HG03196 (cell line): Measurements from ENCODE around the gene COL15A1.
A peak's percentile ranks its signal among the peaks of the same experiment; 100 is the strongest.

Experiments used
- ATAC-seq: cut with Tn5 transposase; IDR thresholded peaks from one replicate; pipeline ENCODE4 v1.9.1; 2021; ENCODE audit not compliant: unreplicated experiment

COL15A1 gene

DNA sequence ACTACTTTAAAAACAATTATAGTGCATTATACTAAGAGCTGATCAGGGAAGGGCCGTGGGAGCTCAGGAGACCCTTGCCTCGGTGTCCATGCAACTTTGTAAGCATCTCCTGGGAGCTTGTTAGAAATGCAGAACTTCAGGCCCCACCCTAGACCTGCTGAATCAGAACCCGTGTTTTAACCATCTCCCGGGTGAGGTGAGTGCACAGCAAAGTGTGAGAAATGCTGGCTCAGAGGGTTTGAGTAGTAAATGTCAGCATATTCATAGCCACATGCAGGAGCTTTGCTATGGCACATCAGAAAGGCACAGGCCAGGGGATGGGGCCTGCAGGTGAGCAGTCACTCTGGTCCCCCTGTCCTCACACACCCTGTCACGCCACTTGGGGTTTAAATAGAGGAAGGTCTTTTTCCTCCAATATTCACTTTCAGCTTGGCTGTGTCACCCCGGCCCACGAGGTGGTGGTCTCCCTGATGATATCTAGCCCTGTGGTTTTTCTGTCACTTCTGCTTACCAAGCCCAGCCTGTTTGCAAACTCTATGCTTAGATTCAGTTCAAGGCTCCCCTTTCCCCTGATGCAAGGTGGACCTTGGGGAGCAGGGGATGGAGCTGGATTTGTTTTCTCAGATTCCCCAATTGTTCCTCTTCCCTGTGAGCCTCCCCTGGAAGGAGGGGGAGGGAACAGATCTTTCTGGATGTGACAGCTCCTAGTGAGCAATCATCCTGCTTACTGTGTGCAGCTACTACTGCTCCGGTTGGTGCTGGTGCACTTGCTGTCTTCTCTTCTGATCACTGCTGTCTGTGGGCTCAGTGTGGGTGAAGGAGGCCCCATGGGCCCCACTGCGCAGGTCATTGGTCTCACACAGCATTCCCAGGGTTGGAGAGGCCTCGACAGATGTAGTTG is 109.4 kb downstream of the COL15A1 start:
- ATAC-seq, result no peak

DNA sequence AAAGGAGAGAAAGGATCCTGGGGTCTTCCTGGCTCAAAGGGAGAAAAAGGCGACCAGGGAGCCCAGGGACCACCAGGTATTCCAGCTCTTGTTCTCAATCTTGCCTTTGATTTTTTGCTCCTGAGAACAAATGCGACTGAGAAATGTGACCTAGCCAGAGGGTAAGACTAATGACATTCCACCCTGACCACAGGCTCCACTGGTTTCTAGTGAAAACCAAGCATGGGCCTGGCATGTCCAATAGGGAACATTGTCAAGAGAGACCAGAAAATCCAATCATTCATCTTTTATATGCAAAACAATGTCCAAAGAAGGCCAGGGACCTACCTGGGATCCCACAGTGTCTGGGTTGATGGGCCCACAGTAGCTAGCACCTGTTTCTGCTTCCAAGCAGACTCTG is 110.9 kb downstream of the COL15A1 start:
- ATAC-seq, result no peak

DNA sequence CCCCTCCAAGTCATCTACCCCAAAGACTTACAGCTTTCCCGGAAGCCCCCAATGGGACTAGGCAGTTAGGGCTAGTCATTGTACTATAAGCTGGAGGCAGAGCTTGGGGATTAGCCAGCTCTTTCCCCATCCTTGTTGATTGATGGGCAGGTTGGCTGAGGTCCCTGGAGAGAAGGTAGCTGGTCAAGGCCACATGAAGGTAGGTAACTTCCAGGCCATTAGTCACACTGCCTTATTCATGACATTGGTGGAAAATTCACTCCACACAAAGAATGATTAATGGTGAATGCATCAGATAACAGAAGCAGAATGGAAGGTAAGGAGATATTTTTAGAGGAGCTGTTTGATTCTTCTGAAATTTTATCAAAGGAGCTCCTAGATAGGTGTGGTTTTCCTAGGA is 111.7 kb downstream of the COL15A1 start:
- ATAC-seq, result no peak

DNA sequence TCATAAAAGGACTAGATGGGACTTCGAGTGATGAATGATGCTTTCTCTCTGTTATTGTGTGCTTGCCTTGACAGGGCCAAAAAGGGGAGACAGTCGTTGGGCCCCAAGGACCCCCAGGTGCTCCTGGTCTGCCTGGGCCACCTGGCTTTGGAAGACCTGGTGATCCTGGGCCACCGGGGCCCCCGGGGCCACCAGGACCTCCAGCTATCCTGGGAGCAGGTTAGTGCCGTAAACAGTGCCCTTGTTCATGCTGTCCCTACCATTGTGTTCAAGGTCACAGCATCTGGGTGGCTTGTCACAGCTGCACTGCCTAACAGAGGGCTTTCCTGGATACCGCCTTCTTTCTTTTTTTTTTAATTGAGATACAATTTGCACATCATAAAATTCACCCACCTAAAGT is 112.5 kb downstream of the COL15A1 start:
- ATAC-seq, result no peak

DNA sequence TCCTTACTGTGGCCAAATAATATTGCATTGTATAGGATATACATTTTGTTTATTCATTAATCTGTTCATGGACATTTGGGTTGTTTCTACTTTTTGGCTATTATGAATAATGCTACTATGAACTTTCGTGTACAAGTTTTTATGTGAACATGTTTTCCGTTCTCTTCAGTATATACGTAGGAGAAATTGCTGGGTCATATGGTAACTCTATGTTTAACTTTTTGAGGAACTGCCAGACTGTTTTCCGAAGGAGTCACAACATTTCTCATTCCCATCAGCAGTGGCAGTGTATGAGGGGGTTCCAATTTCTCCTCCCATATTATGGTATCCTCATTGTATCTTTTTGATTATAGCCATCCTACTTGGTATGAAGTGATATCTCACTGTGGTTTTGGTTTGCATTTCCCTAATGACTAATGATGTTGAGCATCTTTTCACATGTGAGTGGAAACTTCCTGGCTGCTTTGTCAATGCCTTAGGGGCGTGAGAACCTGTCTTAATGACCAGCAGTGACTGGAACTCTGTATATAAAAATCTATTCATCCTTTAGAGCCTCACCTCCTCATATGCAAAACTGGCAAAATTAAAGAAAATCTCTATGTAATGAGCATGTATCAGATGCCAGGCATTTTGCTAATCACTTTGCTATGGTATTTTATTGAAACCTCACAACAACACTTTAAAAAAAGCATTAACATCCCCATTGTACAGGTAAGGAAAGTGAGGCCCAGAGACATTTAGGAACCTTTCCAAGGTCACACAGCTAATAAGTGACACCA is 113.4 kb downstream of the COL15A1 start:
- ATAC-seq, result no peak

DNA sequence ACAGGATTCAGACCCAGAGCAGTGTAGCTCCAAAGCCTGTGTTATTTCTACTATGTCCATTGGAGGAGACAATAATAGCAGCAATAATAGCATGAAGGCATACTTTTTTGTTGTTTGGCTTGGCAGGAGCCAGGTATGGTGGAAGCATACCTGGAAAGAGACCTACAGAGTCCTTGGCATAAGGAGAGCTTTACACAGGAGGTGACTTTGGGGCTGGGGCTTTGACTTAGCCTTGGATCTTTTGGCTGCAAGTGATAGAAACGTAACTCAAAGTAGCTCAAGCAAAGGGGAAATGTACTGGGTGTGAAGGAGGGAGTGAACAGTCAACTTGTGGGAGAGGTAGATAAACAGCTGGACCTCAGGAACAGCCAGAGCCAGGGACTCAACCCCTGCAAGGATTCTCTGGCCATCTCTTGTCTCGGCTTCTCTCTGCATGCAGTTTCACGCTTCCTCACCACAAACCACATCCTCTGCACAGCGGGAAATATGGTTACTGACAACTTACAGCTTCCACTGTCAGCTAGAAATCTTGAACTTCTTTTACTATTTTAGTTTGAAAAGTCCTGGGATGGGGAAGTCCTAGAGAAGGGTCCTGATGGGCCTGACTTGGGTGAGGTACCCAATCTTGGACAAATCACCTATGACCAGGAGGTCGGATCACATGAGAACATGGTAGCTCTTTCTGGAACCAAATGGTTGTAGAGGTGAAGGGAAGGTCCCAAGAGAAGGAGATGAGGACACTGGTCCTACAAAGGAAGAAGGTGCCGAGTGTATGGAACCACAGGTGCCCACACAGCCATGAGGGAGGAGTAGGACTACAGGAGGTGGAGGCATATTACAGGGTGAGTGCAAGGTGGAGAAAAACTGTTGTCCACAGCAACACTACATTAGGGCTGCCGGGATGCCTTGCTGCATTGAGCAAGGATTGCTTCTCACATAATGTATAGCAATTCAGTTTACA is 114.2 kb downstream of the COL15A1 start:
- ATAC-seq, result peak; percentile 71

DNA sequence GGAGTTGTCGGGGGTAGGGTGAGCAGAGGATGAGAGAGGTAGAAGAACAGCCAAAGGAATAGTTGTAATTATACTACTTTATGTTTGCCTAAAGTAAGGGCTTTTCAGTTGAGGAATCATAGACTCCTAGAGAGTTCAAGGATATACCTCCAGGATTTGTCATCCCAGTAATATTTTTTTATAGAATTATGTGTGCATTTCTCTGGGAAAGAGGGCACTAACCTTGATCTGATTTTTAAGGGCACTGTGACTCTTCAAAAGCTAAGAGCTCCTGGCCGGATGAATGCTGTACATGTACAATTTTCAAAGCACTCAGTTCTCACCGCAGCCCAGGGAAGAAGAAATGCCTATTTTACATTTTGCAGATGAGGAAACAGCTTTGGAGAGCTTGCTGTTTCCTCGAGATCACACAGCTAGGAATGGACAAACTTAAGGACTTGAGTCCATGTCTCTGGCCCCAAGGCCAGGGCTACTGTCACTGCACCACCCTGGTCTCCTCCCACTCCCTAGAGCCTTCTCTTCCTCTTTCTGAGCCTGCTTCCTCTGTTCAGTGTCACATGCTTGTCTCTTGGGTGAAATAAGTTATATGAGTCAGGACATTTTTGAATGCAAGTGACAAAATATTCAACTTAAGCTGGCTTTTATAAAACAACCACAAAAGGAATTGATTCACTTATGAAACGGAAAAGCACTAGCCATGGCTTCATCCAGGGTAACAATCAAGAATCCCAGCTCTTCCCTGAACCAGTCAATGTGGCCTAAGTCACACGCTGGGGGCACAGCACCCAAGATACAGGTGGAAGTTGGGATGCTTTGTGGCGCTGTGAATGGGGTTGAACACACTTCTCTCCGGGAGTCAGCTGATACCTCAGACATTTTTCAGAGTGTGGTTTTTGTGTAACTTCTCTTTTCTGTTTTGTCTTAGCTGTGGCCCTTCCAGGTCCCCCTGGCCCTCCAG is 115.5 kb downstream of the COL15A1 start:
- peak; percentile 64 for ATAC-seq

DNA sequence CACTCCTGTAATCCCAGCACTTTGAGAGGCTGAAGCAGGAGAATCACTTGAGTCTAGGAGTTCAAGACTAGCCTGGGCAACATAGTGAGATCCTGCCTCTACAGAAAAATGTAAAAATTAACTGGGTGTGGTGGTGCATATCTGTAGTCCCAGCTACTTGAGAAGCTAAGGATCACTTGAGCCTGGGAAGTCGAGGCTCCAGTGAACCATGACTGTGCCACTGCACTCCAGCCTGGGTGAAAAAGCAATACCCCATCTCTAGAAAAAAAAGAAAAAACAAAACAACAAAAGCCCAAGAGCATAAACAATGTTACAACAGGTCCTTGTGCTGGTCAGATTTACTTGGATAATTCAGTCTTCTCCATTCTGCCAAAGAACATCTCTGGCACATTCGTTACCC is 116.9 kb downstream of the COL15A1 start:
- ATAC-seq, result no peak

DNA sequence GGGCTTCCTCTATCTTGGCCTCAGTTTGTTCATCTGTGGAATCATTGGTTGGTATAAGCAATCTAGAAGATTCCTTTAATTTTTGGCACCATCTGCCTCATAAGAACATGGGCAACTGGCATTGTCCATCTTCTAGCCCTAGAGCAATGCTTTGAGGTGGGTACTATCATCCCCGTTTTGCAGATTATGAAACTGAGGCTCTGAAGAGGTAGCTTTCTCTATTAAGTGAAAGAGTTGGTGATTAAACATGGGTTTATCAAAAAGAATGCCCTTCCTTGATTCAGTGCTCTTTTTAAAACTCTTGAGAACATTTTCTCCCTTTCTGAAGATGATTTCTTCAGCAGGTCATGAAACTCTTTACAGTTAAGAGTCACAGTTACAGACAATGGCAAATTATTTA is 118.8 kb downstream of the COL15A1 start:
- no peak for ATAC-seq

DNA sequence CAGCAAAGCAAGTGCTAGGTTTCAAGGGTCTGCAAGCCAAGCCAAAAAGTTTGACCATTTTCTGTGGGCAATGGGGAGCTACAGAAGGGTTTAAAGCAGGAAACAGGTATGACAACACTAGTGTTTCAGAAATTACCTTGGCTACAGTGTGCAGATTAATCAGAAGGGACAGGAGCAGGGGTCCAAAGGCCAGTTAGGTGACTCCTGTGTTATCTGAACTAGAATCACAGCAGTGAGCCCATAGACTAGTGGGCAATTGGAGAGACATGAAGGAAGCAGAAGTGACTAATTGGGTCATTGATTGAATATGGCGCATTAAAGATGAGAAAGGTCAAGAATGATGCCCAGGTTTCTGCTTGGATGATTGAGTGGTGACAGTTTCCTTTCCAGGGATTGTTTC is 119.8 kb downstream of the COL15A1 start:
- ATAC-seq, result no peak

DNA sequence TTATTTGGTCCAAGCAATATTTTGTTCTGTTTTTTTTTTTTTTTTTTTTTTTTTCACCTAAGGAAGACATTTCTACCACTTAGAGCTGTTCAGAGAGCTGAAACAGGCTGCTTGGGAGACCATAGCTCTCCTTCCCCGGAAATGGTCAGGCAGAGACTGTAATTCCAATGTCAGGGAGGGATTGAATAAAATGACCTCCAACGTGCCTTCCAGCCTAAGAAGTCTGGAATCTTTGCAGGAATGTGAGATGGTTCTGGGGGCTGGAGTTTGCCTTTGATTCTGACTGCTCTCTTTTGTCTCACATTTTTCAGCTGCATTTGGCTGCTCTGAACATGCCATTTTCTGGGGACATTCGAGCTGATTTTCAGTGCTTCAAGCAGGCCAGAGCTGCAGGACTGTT is 122.9 kb downstream of the COL15A1 start:
- no peak for ATAC-seq

DNA sequence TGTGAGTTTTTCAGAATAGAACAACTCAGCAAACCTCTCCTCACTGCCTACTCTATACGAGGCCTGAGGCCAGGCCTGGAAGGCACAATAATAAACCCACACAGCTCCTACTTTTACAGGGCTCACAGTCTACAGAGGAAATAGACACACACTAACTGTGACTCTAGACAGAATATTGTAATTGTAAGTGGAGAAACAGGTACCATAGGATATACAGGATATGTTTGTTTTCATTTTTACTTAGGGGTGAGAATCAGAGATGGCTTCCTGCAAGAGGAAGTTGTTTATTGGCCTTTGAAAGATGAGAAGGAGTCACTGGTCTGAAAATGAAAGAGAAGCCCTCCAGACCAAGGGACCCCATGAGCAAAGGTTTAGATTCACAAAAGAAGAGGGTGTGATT is 125.4 kb downstream of the COL15A1 start:
- ATAC-seq, result no peak

DNA sequence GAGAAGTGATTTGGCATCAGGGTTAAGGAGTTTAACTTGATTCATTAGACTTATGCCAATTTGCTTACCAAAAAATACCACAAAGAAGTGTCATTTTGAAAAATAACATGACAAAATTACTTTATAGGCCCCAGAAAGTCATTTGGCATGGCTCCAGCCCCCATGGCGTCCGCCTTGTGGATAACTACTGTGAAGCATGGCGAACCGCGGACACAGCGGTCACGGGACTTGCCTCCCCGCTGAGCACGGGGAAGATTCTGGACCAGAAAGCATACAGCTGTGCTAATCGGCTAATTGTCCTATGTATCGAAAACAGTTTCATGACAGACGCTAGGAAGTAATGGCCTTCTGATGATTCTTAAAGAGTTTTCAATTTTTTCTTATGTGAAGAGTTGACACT is 125.8 kb downstream of the COL15A1 start:
- no peak for ATAC-seq

DNA sequence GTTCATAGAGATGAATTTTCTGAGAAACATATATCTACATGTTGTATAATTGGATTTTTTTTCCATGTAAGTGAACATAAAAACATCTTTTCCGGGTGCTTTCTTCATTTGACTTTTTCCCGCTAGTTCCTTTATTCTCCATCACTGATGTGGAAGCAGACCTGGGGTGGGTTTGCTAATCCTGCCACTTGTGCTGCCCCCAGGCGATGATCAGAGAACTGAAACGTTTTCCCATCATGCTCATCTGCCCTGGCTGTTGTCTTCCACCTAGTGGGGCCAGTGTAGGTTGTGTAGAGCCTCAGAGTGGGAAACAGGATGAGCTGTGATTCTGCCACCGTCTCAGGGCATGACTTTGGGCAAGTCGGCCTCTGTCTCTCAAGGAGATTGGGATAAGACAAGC is 127.0 kb downstream of the COL15A1 start:
- no peak for ATAC-seq

DNA sequence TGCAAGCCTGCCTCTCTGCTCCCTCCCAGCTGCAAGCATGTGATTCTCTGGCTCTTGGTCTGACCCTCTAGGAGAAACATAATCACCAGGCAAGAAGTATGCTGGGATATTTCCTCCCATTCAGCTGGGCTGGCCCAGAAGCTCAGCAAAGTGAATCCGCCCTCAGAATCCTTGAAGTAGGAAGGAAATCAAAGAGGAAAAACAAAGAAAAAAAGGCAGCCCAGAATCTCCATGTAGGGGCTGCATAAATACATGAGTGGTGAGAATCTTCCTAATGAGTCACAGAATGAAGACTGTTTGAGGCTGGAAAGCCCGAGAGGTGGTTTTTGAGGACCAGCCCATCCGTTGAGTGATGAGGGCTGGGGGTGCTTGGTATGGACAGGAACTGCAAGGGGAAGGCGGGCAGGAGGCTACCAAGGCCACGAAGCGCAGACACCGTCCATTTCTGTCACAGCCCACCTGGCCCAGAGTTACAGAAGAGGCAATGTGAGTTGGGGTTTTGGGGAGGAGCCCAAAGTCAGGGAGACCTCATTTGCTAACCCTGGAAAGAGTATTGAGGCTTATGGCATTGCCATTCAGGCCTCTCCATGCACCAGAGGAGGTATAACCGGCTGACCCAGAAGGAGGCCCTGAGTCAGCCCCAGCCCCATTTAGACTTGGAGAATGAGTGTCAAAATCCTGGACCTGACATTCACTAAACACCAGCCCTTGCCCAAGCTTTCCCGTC is 127.8 kb downstream of the COL15A1 start:
- no peak for ATAC-seq

DNA sequence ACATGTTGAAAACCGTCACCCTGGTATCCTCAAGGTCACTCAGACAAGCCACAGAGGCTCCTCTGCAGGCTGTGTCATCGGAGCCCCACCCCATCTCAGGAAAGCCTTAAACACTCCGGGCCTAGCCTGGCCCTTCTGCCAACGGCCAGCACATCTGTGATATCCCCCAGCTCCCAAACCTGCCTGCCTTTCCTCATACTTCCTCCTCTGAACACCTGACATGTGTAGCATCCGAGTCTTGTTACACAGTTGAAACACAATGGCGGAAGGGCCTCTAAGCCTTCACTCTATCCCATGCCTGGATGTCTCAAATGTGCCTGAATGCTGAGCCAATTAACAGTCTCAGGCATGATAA is 128.3 kb downstream of the COL15A1 start:
- no peak for ATAC-seq

DNA sequence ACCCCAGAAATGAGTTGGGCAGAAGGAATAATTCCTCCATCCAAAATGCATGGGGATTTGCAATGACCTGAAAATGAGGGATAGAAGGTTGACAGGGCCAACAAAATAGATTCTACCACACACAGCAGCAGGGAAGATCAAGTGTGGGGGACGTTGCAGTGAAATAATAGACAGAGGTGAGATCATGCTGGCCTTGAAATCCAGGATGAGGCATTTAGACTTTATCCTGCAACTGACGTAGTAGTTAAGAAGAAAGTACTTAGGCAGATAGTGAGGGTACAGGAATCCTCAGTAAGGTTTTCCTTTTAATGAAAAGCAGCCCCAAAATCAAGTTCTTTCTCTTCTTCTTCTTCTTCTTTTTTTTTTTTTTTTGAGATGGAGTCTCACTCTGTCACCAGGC is 129.6 kb downstream of the COL15A1 start:
- no peak for ATAC-seq

DNA sequence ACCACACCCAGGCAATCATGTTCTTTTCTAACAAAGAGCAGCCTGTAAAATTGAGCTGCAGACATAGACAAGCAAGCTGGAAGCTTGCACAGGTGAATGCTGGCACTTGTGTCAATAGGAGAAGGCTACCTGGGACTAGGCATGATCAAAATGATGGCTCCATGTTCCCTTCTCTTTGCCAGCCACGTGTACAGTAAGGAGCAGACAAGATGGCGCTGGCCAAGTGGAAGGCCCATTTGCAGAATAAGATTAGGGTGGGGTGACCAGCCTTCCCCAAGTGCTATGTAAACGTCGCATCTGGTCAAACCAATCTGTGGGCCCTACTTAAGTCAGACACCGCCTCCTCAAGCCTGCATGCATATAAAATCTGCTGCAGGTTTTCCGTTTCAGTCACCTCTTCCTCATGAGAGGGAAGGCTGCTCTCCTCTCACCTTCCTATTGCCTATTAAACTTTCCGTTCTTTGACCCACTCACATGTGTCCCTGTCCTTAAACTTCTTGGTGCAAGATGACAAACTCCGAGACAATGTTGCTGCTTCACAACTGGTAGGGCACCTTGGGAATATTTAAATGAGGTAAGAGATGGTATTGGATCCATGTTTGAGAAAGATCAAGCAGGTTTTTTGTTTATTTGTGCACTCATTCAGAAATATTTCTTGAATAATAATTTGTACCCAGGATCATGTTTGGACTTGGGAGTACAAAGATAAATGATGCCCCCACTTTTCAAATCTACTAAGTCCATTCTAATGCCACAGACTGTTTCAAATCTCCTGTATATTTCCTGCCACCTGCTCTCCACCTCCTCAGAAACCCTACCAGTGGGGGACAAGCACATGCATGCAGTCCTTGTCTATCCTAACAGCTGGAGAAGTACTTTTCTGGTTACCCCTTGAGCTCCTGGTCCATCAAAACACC is 130.5 kb downstream of the COL15A1 start:
- ATAC-seq, result no peak

DNA sequence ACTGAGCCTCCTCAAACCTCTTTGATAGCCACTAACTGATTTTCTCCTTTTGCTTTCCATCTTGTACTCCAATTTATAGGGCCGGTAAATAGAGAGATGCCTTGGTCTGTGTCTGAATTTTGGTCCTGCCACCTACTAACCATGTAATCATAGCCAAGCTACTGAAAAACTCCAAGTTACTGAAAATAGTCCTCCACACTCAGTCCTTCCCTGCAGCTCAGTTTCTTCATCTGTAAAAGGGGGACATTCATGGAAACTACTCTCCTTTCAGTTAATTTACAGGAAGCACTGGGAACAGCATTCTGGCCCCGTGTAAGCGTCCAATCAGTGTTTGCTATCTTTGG is 131.2 kb downstream of the COL15A1 start:
- ATAC-seq, result no peak
